Gastroesophageal sphincter (tissue), 4 donors: ENCODE results near the gene BIRC7. TPM values are rescaled to one million over a fixed set of nuclear protein-coding genes. Genes with fewer than 3 reads are reported as not detected.

Source experiments
- ATAC-seq: fragments of 150-250 bp; one replicate; pipeline ENCODE4 v1.9.1; 2016; ENCODE audit warnings: mild to moderate bottlenecking, moderate library complexity
- H3K27ac ChIP-seq, 4 donors: fragments of 200-600 bp; sonication (generic) in 3 of 4; 1 replicate in 3 of 4; 2 replicates in 1 of 4; pipeline ENCODE4 v1.5.1; 2016 to 2019
- H3K27me3 ChIP-seq: fragments of 200-600 bp; sonication (generic); one replicate; pipeline ENCODE4 v1.5.1; 2019
- H3K36me3 ChIP-seq, 2 donors: fragments of 200-600 bp; sonication (generic); one replicate each; pipeline ENCODE4 v1.5.1; 2019; ENCODE audit warnings: control low read depth in 1 of 2
- H3K4me1 ChIP-seq, 3 donors: fragments of 200-600 bp; sonication (generic); 1 replicate in 2 of 3; 2 replicates in 1 of 3; pipeline ENCODE4 v1.5.1; 2016 to 2019; ENCODE audit warnings: control low read depth in 2 of 3
- H3K4me3 ChIP-seq, 2 donors: fragments of 200-600 bp; sonication (generic); one replicate each; pipeline ENCODE4 v1.5.1; 2019; ENCODE audit warnings: mild to moderate bottlenecking in 1 of 2, moderate library complexity in 1 of 2
- H3K9me3 ChIP-seq, 3 donors: fragments of 200-600 bp; sonication (generic); one replicate each; pipeline ENCODE4 v1.5.1; 2017 to 2019; ENCODE audit warnings: control low read depth in 2 of 3
- CTCF ChIP-seq, 4 experiments: fragments of 200-600 bp in 2 of 4; fragments of 450-650 bp in 2 of 4; sonication (generic) in 1 of 4; IDR thresholded peaks; one replicate each; pipeline ENCODE4 v1.5.1; 2017 to 2019; ENCODE audit warnings: antibody characterized with exemption in 4 of 4, mild to moderate bottlenecking in 2 of 4, moderate library complexity in 2 of 4
- EP300 ChIP-seq: sonication (generic); formaldehyde crosslinking; IDR thresholded peaks from one replicate; pipeline ENCODE4 v1.6.1; 2017; ENCODE audit warnings: antibody characterized with exemption, mild to moderate bottlenecking
- POLR2A ChIP-seq, 2 donors: fragments of 450-650 bp; IDR thresholded peaks; one replicate each; pipeline ENCODE4 v1.6.1; 2017; ENCODE audit warnings: antibody characterized with exemption in 2 of 2, mild to moderate bottlenecking in 2 of 2, moderate library complexity in 1 of 2
- POLR2AphosphoS5 ChIP-seq: sonication (generic); formaldehyde crosslinking; IDR thresholded peaks from one replicate; pipeline ENCODE4 v1.6.1; 2017; ENCODE audit warnings: antibody characterized with exemption
- WGBS, 2 donors: methylation state at CpG; one replicate each; pipeline ENCODE4 v1.1.5; 2018; ENCODE audit warnings: low coverage in 1 of 2; 5-methylcytosine and 5-hydroxymethylcytosine counted together
- total RNA-seq, 4 donors: library from RNA; depleted of rRNA; stranded (reverse); fragments of >200 nt; gene quantifications; one replicate each; pipeline ENCODE4 v1.1.0, GENCODE V29; 2016

BIRC7 gene
- total RNA-seq, 4 donors from 2014 or later = not detected

GRCh38 chr20:63253438-63254231, 17.9 kb downstream of the BIRC7 start:
- peaks cover 0 to 20% (median 17%) of the 10 kb centered on the region in 3 donors for H3K4me1 ChIP-seq
- H3K9me3 ChIP-seq = no peaks in the 10 kb centered on the region
- no peaks in the 10 kb centered on the region for H3K36me3 ChIP-seq
- ATAC-seq = no peak
- peaks cover 85% of the 10 kb centered on the region for H3K27me3 ChIP-seq
- TF ChIP-seq POLR2A (IDR thresholded peaks at IDR 0.05) = no peak
- TF ChIP-seq CTCF (IDR thresholded peaks at IDR 0.05) = no peak
- TF ChIP-seq POLR2AphosphoS5 = no peak
- TF ChIP-seq EP300 = no peak
- WGBS, 2 donors = no CpG with 5 or more reads among the region's 89 CpGs
- H3K4me3 ChIP-seq = peak overlapping the region in 1 of 2 donors; percentile 49
- H3K27ac ChIP-seq = no peak overlapping the region

- Histone ChIP-seq H3K4me3 (peak within 1 kb of the TSS in 1 of 2 donors; percentile 49), H3K36me3 (no peaks in the 10 kb centered on the region), H3K9me3 (no peaks in the 10 kb centered on the region), H3K27me3 (peaks cover 85% of the 10 kb centered on the region), H3K4me1 (peaks cover 0 to 20% (median 17%) of the 10 kb centered on the region in 3 donors), H3K27ac (no peak within 1 kb of the TSS)
- TF ChIP-seq CTCF (IDR thresholded peaks at IDR 0.05) = no peak
- ATAC-seq = no peak
- no CpG with 5 or more reads among the region's 46 CpGs for WGBS, 2 donors
Measured at GRCh38 chr20:63254232-63254605, 18.5 kb downstream of the BIRC7 start, which contains the start of gene NKAIN4. NKAIN4 (minus strand) TSS chr20:63254463; CDS start chr20:63254450, 13 bp downstream.

GRCh38 chr20:63254606-63255384, 19.1 kb downstream of the BIRC7 start:
- H3K9me3 ChIP-seq = no peaks in the 10 kb centered on the region
- ATAC-seq = no peak
- no peak for TF ChIP-seq EP300
- TF ChIP-seq POLR2AphosphoS5 = no peak
- TF ChIP-seq CTCF (IDR thresholded peaks at IDR 0.05) = no peak
- no peak for TF ChIP-seq POLR2A (IDR thresholded peaks at IDR 0.05)
- peak overlapping the region in 1 of 2 donors; percentile 49 for H3K4me3 ChIP-seq
- peaks cover 0 to 20% (median 17%) of the 10 kb centered on the region in 3 donors for H3K4me1 ChIP-seq
- no CpG with 5 or more reads among the region's 56 CpGs for WGBS, 2 donors
- H3K27ac ChIP-seq = no peak overlapping the region
- H3K36me3 ChIP-seq = no peaks in the 10 kb centered on the region
- peaks cover 85% of the 10 kb centered on the region for H3K27me3 ChIP-seq

- peaks cover 85% of the 10 kb centered on the region for H3K27me3 ChIP-seq
- no peak for ATAC-seq
- 60 to 72% methylated on average over 7 to 9 of the region's 31 CpGs for WGBS, 2 donors
Measured at GRCh38 chr20:63255931-63256704, 20.4 kb downstream of the BIRC7 start.

More at GRCh38 chr20:63255931-63256704, 20.4 kb downstream of the BIRC7 start:
- Histone ChIP-seq H3K4me1 (peaks cover 0 to 20% (median 17%) of the 10 kb centered on the region in 3 donors), H3K36me3 (no peaks in the 10 kb centered on the region), H3K27ac (no peak overlapping the region), H3K9me3 (no peaks in the 10 kb centered on the region), H3K4me3 (no peak overlapping the region)
- TF ChIP-seq EP300 = no peak
- TF ChIP-seq CTCF (IDR thresholded peaks at IDR 0.05) = no peak
- no peak for TF ChIP-seq POLR2A (IDR thresholded peaks at IDR 0.05)
- no peak for TF ChIP-seq POLR2AphosphoS5
